H1 (cell line): ENCODE results near the gene RGS7BP. TPM values are rescaled to one million over a fixed set of nuclear protein-coding genes. Genes with fewer than 3 reads are reported as not detected.

Source experiments
- E2F6 ChIP-seq: IDR thresholded peaks from 2 replicates; pipeline ENCODE4 v1.6.1; 2012; ENCODE audit warnings: inconsistent platforms
- JUN ChIP-seq: IDR thresholded peaks from 2 replicates; pipeline ENCODE4 v1.6.1; 2011; ENCODE audit warnings: low read depth, mild to moderate bottlenecking, improper control_type of control experiment, low read length
- KDM4A ChIP-seq: IDR thresholded peaks from one replicate; pipeline ENCODE4 v1.7.1; 2012; ENCODE audit warnings: low read depth, mild to moderate bottlenecking, moderate library complexity, low read length, inconsistent platforms; ENCODE audit not compliant: severe bottlenecking
- SUZ12 ChIP-seq: fragments of 200-600 bp; sonication (generic); IDR thresholded peaks from 2 replicates; pipeline ENCODE4 v1.6.1; 2012; ENCODE audit warnings: mild to moderate bottlenecking, inconsistent platforms, low read length, moderate library complexity, mixed read lengths
- polyA plus RNA-seq, 7 experiments: library from polyadenylated mRNA; depleted of rRNA in 3 of 7; stranded (reverse) in 5 of 7; unstranded in 2 of 7; fragments of >200 nt in 5 of 7; fragments of 200-250 nt in 2 of 7; gene quantifications; 1 replicate in 5 of 7; 2 replicates in 1 of 7; 4 replicates in 1 of 7; pipeline versions ENCODE4 v1.2.1 to v1.2.3, GENCODE V29; 2011 to 2013; ENCODE audit warnings: missing spikeins in 2 of 7, mixed read lengths in 2 of 7
- total RNA-seq: library from RNA; stranded (reverse); fragmentation: NEBNext Ultra II Directional; extraction: Animal tissue kit (Norgen Biotek cat#: 25700); gene quantifications from 2 replicates; pipeline ENCODE4 v1.2.1, GENCODE V29; 2021

The RGS7BP gene
- total and polyA plus RNA-seq, 2 of the 8 experiments (the other 6 are each of a cell fraction or from before 2014, with no cell fraction given): 0.65 to 2.3 TPM

GRCh38 chr5:64594025-64594424 is 88.2 kb downstream of the RGS7BP start (continued):
- TF ChIP-seq KDM4A: no peak
- no peak for TF ChIP-seq SUZ12
- TF ChIP-seq JUN: no peak
- TF ChIP-seq E2F6: no peak
